ENCODE measurements around the gene NEBL. TPM values are rescaled to one million over a fixed set of nuclear protein-coding genes. Genes with fewer than 3 reads are reported as not detected.

NEBL gene
- total RNA-seq, 1 experiment from 2014 or later: not detected

DNA sequence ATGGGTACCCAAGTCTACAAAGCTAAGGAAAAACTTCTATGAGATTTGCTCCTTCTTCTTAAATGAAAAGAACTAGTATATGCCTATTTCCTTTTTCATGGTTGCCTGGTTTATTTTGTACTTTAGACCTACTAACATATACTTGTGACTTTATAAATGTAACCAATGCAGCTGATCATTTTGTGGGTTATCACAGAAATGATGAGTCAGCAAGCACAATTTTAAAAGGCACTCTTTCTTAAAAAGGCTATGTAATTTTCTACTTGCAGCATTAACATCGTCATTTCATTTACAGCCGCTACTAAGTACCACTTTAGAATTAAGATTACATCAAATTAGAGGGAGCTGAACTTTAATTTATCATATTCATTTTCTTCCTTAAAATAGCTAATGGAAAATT is 13.6 kb downstream of the NEBL start:
- H3K36me3 ChIP-seq (ENCODE audit: insufficient read depth, low read length): no peaks in the 10 kb centered on the region
- no peak overlapping the region for H3K27ac ChIP-seq (ENCODE audit: low read length)
- H3K9ac ChIP-seq (ENCODE audit: low read length): no peak overlapping the region
- H4K20me1 ChIP-seq (ENCODE audit: insufficient read depth, low read depth, low read length): no peaks in the 10 kb centered on the region
- H3K4me2 ChIP-seq (ENCODE audit: low read depth, low read length, poor library complexity, severe bottlenecking): no peak overlapping the region
- no peak overlapping the region for H3K4me3 ChIP-seq (ENCODE audit: low read length)
- H2AFZ ChIP-seq (ENCODE audit: low read length): no peak overlapping the region
- H3K9me3 ChIP-seq (ENCODE audit: low read length): no peaks in the 10 kb centered on the region
- no peaks in the 10 kb centered on the region for H3K79me2 ChIP-seq (ENCODE audit: low read length)
- no peaks in the 10 kb centered on the region for H3K4me1 ChIP-seq (ENCODE audit: low read length)
- H3K9me2 ChIP-seq (replicated peaks; ENCODE audit: insufficient read depth, low read length): no peaks in the 10 kb centered on the region
- H3K27me3 ChIP-seq (ENCODE audit: low read length): no peaks in the 10 kb centered on the region
- no peak for DNase-seq

GRCh38 chr10:20882091-20882490 is 15.0 kb downstream of the NEBL start:
- Histone ChIP-seq H3K36me3 (ENCODE audit: insufficient read depth, low read length) (no peaks in the 10 kb centered on the region), H3K9ac (ENCODE audit: low read length) (no peak overlapping the region), H4K20me1 (ENCODE audit: insufficient read depth, low read depth, low read length) (no peaks in the 10 kb centered on the region), H3K9me3 (ENCODE audit: low read length) (no peaks in the 10 kb centered on the region), H3K79me2 (ENCODE audit: low read length) (no peaks in the 10 kb centered on the region), H3K27me3 (ENCODE audit: low read length) (no peaks in the 10 kb centered on the region), H3K4me2 (ENCODE audit: low read depth, low read length, poor library complexity, severe bottlenecking) (no peak overlapping the region), H2AFZ (ENCODE audit: low read length) (no peak overlapping the region), H3K27ac (ENCODE audit: low read length) (no peak overlapping the region), H3K4me1 (ENCODE audit: low read length) (no peaks in the 10 kb centered on the region), H3K4me3 (ENCODE audit: low read length) (no peak overlapping the region), H3K9me2 (replicated peaks; ENCODE audit: insufficient read depth, low read length) (no peaks in the 10 kb centered on the region)
- no peak for DNase-seq

DNA sequence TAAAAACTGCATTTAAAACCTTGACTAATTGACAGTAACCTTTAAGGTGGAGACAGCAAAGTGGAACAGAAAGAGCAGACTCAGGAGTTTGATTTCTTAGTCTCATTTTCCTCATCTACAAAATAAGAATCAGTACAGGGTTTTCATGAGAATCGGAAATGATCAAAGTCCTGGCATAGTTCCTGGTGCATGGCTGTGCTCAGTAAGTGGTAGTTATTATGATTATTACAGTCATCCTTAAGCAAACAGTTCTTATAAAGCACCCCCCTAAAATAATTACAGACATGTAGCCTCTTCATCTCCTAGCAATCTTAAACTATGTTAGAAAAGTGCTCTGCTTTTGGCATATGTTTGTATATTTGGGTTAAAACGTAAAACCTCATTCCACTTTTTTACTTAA is 18.0 kb downstream of the NEBL start:
- H3K4me2 ChIP-seq (ENCODE audit: low read depth, low read length, poor library complexity, severe bottlenecking): no peak overlapping the region
- no peak overlapping the region for H3K27ac ChIP-seq (ENCODE audit: low read length)
- H2AFZ ChIP-seq (ENCODE audit: low read length): no peak overlapping the region
- no peaks in the 10 kb centered on the region for H3K79me2 ChIP-seq (ENCODE audit: low read length)
- H3K4me3 ChIP-seq (ENCODE audit: low read length): no peak overlapping the region
- no peaks in the 10 kb centered on the region for H4K20me1 ChIP-seq (ENCODE audit: insufficient read depth, low read depth, low read length)
- H3K9me3 ChIP-seq (ENCODE audit: low read length): no peaks in the 10 kb centered on the region
- no peak for DNase-seq
- H3K4me1 ChIP-seq (ENCODE audit: low read length): no peaks in the 10 kb centered on the region
- no peaks in the 10 kb centered on the region for H3K27me3 ChIP-seq (ENCODE audit: low read length)
- no peaks in the 10 kb centered on the region for H3K9me2 ChIP-seq (replicated peaks; ENCODE audit: insufficient read depth, low read length)
- H3K36me3 ChIP-seq (ENCODE audit: insufficient read depth, low read length): no peaks in the 10 kb centered on the region
- no peak overlapping the region for H3K9ac ChIP-seq (ENCODE audit: low read length)

- Histone ChIP-seq H3K79me2 (ENCODE audit: low read length) (no peaks in the 10 kb centered on the region), H3K9me3 (ENCODE audit: low read length) (no peaks in the 10 kb centered on the region), H3K4me2 (ENCODE audit: low read depth, low read length, poor library complexity, severe bottlenecking) (no peak overlapping the region), H3K4me3 (ENCODE audit: low read length) (no peak overlapping the region), H3K27ac (ENCODE audit: low read length) (no peak overlapping the region), H3K36me3 (ENCODE audit: insufficient read depth, low read length) (no peaks in the 10 kb centered on the region), H4K20me1 (ENCODE audit: insufficient read depth, low read depth, low read length) (no peaks in the 10 kb centered on the region), H3K9ac (ENCODE audit: low read length) (no peak overlapping the region), H3K4me1 (ENCODE audit: low read length) (no peaks in the 10 kb centered on the region), H2AFZ (ENCODE audit: low read length) (no peak overlapping the region), H3K9me2 (replicated peaks; ENCODE audit: insufficient read depth, low read length) (no peaks in the 10 kb centered on the region), H3K27me3 (ENCODE audit: low read length) (no peaks in the 10 kb centered on the region)
- DNase-seq: no peak
Measured at GRCh38 chr10:20877986-20878983, 18.8 kb downstream of the NEBL start.

GRCh38 chr10:20877554-20877953 is 19.6 kb downstream of the NEBL start:
- H3K4me3 ChIP-seq (ENCODE audit: low read length): no peak overlapping the region
- no peaks in the 10 kb centered on the region for H3K9me2 ChIP-seq (replicated peaks; ENCODE audit: insufficient read depth, low read length)
- no peak for DNase-seq
- no peak overlapping the region for H3K9ac ChIP-seq (ENCODE audit: low read length)
- H4K20me1 ChIP-seq (ENCODE audit: insufficient read depth, low read depth, low read length): no peaks in the 10 kb centered on the region
- no peak overlapping the region for H3K27ac ChIP-seq (ENCODE audit: low read length)
- no peak overlapping the region for H3K4me2 ChIP-seq (ENCODE audit: low read depth, low read length, poor library complexity, severe bottlenecking)
- H2AFZ ChIP-seq (ENCODE audit: low read length): no peak overlapping the region
- H3K79me2 ChIP-seq (ENCODE audit: low read length): no peaks in the 10 kb centered on the region
- no peaks in the 10 kb centered on the region for H3K36me3 ChIP-seq (ENCODE audit: insufficient read depth, low read length)
- no peaks in the 10 kb centered on the region for H3K4me1 ChIP-seq (ENCODE audit: low read length)
- no peaks in the 10 kb centered on the region for H3K27me3 ChIP-seq (ENCODE audit: low read length)
- H3K9me3 ChIP-seq (ENCODE audit: low read length): no peaks in the 10 kb centered on the region

DNA sequence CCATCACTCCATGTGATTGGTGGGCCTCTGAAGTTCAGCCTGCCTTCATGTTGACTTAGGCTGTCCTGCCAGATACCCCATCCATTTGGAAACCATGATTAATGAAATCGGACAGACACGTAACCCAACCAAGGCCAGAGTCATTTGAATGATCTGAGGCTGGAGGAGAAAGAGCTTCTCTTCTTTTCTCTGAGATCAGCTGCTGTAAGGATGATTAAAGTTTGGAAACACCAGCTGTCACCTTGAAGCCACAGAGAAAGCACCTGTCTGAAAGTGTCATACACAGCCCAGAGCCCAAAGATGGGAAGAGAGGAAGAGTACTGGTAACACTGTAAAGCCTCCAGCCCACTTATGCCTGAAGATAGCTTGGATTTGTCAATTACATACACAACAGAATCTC is 22.9 kb downstream of the NEBL start:
- Histone ChIP-seq H3K9me2 (replicated peaks; ENCODE audit: insufficient read depth, low read length) (no peaks in the 10 kb centered on the region), H4K20me1 (ENCODE audit: insufficient read depth, low read depth, low read length) (no peaks in the 10 kb centered on the region), H3K27me3 (ENCODE audit: low read length) (no peaks in the 10 kb centered on the region), H3K4me2 (ENCODE audit: low read depth, low read length, poor library complexity, severe bottlenecking) (no peak overlapping the region), H3K36me3 (ENCODE audit: insufficient read depth, low read length) (no peaks in the 10 kb centered on the region), H3K27ac (ENCODE audit: low read length) (no peak overlapping the region), H3K9ac (ENCODE audit: low read length) (no peak overlapping the region), H3K79me2 (ENCODE audit: low read length) (no peaks in the 10 kb centered on the region), H3K4me1 (ENCODE audit: low read length) (no peaks in the 10 kb centered on the region), H3K4me3 (ENCODE audit: low read length) (no peak overlapping the region), H3K9me3 (ENCODE audit: low read length) (no peaks in the 10 kb centered on the region), H2AFZ (ENCODE audit: low read length) (no peak overlapping the region)
- no peak for DNase-seq

- Histone ChIP-seq H3K4me1 (ENCODE audit: low read length) (no peaks in the 10 kb centered on the region), H3K9me3 (ENCODE audit: low read length) (no peaks in the 10 kb centered on the region), H3K36me3 (ENCODE audit: insufficient read depth, low read length) (no peaks in the 10 kb centered on the region), H3K79me2 (ENCODE audit: low read length) (no peaks in the 10 kb centered on the region), H4K20me1 (ENCODE audit: insufficient read depth, low read depth, low read length) (no peaks in the 10 kb centered on the region), H3K4me3 (ENCODE audit: low read length) (no peak overlapping the region), H2AFZ (ENCODE audit: low read length) (no peak overlapping the region), H3K27ac (ENCODE audit: low read length) (no peak overlapping the region), H3K27me3 (ENCODE audit: low read length) (no peaks in the 10 kb centered on the region), H3K9ac (ENCODE audit: low read length) (no peak overlapping the region), H3K4me2 (ENCODE audit: low read depth, low read length, poor library complexity, severe bottlenecking) (no peak overlapping the region), H3K9me2 (replicated peaks; ENCODE audit: insufficient read depth, low read length) (no peaks in the 10 kb centered on the region)
- no peak for DNase-seq
Measured at GRCh38 chr10:20871970-20872369, 25.1 kb downstream of the NEBL start.

DNA sequence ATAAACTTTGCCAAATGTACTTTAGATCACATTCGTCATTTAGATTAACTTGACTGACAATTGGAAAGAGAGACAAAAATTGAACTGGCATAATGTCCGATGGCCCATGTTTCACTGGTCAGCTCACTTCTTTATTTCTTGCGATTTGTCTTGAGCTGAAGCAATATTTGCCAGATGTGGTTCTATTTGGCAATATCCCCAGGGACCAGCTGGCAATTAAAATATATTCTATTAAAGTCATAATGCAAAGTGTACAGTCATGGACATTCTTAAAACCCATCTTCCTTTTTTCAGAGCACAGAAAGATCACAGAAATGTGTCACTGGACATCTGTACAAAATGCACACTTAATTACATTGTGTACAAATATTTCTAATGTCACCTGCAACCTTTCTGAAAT is 26.3 kb downstream of the NEBL start:
- H3K4me2 ChIP-seq (ENCODE audit: low read depth, low read length, poor library complexity, severe bottlenecking): no peak overlapping the region
- no peaks in the 10 kb centered on the region for H3K36me3 ChIP-seq (ENCODE audit: insufficient read depth, low read length)
- no peaks in the 10 kb centered on the region for H3K9me2 ChIP-seq (replicated peaks; ENCODE audit: insufficient read depth, low read length)
- no peaks in the 10 kb centered on the region for H3K4me1 ChIP-seq (ENCODE audit: low read length)
- H3K9me3 ChIP-seq (ENCODE audit: low read length): no peaks in the 10 kb centered on the region
- no peak overlapping the region for H3K4me3 ChIP-seq (ENCODE audit: low read length)
- no peaks in the 10 kb centered on the region for H4K20me1 ChIP-seq (ENCODE audit: insufficient read depth, low read depth, low read length)
- no peak overlapping the region for H3K27ac ChIP-seq (ENCODE audit: low read length)
- H2AFZ ChIP-seq (ENCODE audit: low read length): no peak overlapping the region
- H3K79me2 ChIP-seq (ENCODE audit: low read length): no peaks in the 10 kb centered on the region
- no peak for DNase-seq
- H3K9ac ChIP-seq (ENCODE audit: low read length): no peak overlapping the region
- no peaks in the 10 kb centered on the region for H3K27me3 ChIP-seq (ENCODE audit: low read length)
